CD8-positive, alpha-beta memory T cell (primary cell): ENCODE data around the gene SGSH. TPM values are rescaled to one million over a fixed set of nuclear protein-coding genes. Genes with fewer than 3 reads are reported as not detected.

Experiments
- CTCF ChIA-PET: fragments of 350-600 bp; sonication (Branson Sonifier 250); formaldehyde crosslinking; loops from one replicate; lab custom pipeline; 2021; ENCODE audit warnings: antibody characterized with exemption; lab: Charles Lee
- POLR2A ChIA-PET: fragments of 350-600 bp; sonication (Branson Sonifier 250); formaldehyde crosslinking; loops from one replicate; lab custom pipeline; 2021; ENCODE audit warnings: antibody characterized with exemption; lab: Charles Lee
- DNase-seq, 5 donors: peaks; one replicate each; pipeline versions ENCODE4 v3.0.0 to v3.0.0-alpha.2; 2020 to 2022; ENCODE audit warnings: mixed read lengths in 1 of 5
- H3K27ac ChIP-seq: one replicate; pipeline ENCODE4 v1.7.0; 2013; ENCODE audit warnings: low read depth, mild to moderate bottlenecking, low read length, moderate library complexity
- H3K27me3 ChIP-seq: 2 replicates; pipeline ENCODE4 v1.7.0; 2013; ENCODE audit warnings: low read length, mild to moderate bottlenecking; ENCODE audit not compliant: insufficient read depth, poor library complexity, severe bottlenecking
- H3K36me3 ChIP-seq: 2 replicates; pipeline ENCODE4 v1.7.0; 2013; ENCODE audit warnings: mild to moderate bottlenecking, low read length, moderate library complexity; ENCODE audit not compliant: insufficient read depth
- H3K4me1 ChIP-seq: 2 replicates; pipeline ENCODE4 v1.7.0; 2013; ENCODE audit warnings: mild to moderate bottlenecking, low read length, moderate library complexity; ENCODE audit not compliant: insufficient read depth
- H3K4me3 ChIP-seq: 2 replicates; pipeline ENCODE4 v1.7.0; 2013; ENCODE audit warnings: mild to moderate bottlenecking, low read length
- H3K9me3 ChIP-seq: 2 replicates; pipeline ENCODE4 v1.7.0; 2013; ENCODE audit warnings: mild to moderate bottlenecking, low read length
- H3K27ac Mint-ChIP-seq, 8 donors: one replicate each; pipeline ENCODE4 v1.8.0; 2020 to 2021; ENCODE audit warnings: mixed read lengths in 8 of 8, mild to moderate bottlenecking in 6 of 8, inconsistent platforms in 3 of 8, moderate library complexity in 3 of 8
- H3K27me3 Mint-ChIP-seq, 2 donors: one replicate each; pipeline ENCODE4 v1.8.0; 2020 to 2021; ENCODE audit warnings: mixed read lengths in 2 of 2, mild to moderate bottlenecking in 1 of 2, moderate library complexity in 1 of 2
- H3K36me3 Mint-ChIP-seq, 3 donors: one replicate each; pipeline ENCODE4 v1.8.0; 2020 to 2021; ENCODE audit warnings: mixed read lengths in 3 of 3, inconsistent platforms in 1 of 3, mild to moderate bottlenecking in 1 of 3
- H3K4me1 Mint-ChIP-seq, 3 donors: one replicate each; pipeline ENCODE4 v1.8.0; 2020 to 2021; ENCODE audit warnings: mixed read lengths in 3 of 3, inconsistent platforms in 1 of 3, mild to moderate bottlenecking in 1 of 3
- H3K4me3 Mint-ChIP-seq, 7 donors: one replicate each; pipeline ENCODE4 v1.8.0; 2020 to 2021; ENCODE audit warnings: mixed read lengths in 7 of 7, mild to moderate bottlenecking in 6 of 7, moderate library complexity in 4 of 7, inconsistent platforms in 2 of 7
- H3K9me3 Mint-ChIP-seq, 5 donors: one replicate each; pipeline ENCODE4 v1.8.0; 2020 to 2022; ENCODE audit warnings: mixed read lengths in 5 of 5, mild to moderate bottlenecking in 3 of 5, moderate library complexity in 2 of 5, inconsistent platforms in 1 of 5
- polyA plus RNA-seq: library from polyadenylated mRNA; unstranded; fragments of 300-500 nt; fragmentation: Illumina TruSeq; gene quantifications from one replicate; pipeline ENCODE4 v1.2.3, GENCODE V29; 2021
- total RNA-seq, 2 experiments: library from RNA; stranded (reverse); gene quantifications; one replicate each; pipeline ENCODE4 v1.2.3, GENCODE V29; 2021

Gene SGSH
- total and polyA plus RNA-seq, 3 experiments from 2014 or later = 23.2 to 46.7 (median 27.2) TPM

GRCh38 chr17:80232438-80232837 lies 12.3 kb upstream of the SGSH start:
- Histone ChIP-seq H3K4me1 (no peaks in the 10 kb centered on the region), H3K9me3 (no peaks in the 10 kb centered on the region), H3K36me3 (no peaks in the 10 kb centered on the region), H3K27me3 (no peaks in the 10 kb centered on the region), H3K4me3 (no peak overlapping the region), H3K27ac (no peak overlapping the region)
- H3K9me3 Mint-ChIP-seq = peaks cover 4 to 25% (median 21%) of the 10 kb centered on the region in 5 donors
- H3K4me1 Mint-ChIP-seq = no peaks in the 10 kb centered on the region
- peak overlapping the region in 1 of 8 donors; percentile 67 for H3K27ac Mint-ChIP-seq
- CTCF ChIA-PET = interaction anchor here (1.2 kb wide), 1 partner anchor 36 kb away, joined by 3 read pairs; no protein-coding TSS in a partner anchor
- H3K36me3 Mint-ChIP-seq = peaks cover 22 to 76% (median 41%) of the 10 kb centered on the region in 3 donors
- POLR2A ChIA-PET = interaction anchor here (0.6 kb wide), 1 partner anchor 28 kb away, joined by 3 read pairs; the partner anchor contains the start of gene RNF213
- H3K4me3 Mint-ChIP-seq = no peak overlapping the region
- no peaks in the 10 kb centered on the region for H3K27me3 Mint-ChIP-seq
- no peak for DNase-seq

DNA sequence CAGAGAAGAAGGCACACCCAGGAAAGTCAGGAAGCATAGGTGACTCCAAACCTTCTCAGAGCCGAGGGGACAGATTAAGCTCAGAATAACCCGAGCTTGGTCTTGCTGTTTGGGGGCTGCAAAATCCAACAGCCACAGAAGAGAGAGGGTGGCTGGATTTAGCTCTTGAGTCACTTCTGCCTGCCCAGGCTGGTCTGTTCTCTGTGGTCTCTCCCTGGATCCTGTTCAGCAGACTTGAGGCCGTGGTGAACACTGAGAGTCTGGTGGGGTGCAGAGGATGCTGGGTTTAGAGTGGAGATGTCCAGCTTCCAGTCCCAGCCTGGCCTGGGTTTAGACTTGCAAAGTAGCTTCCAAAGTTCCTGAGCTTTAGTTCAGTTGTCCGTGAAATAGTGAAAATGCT lies 8.9 kb upstream of the SGSH start:
- Mint-ChIP-seq H3K4me3 (no peak overlapping the region), H3K4me1 (peaks cover 2 to 6% (median 5%) of the 10 kb centered on the region in 3 donors), H3K27ac (peak overlapping the region in 2 of 8 donors; percentile 20 to 91), H3K9me3 (peaks cover 2 to 20% (median 15%) of the 10 kb centered on the region in 5 donors), H3K27me3 (peaks cover 0 to 1% of the 10 kb centered on the region in 2 donors), H3K36me3 (peaks cover 21 to 73% (median 34%) of the 10 kb centered on the region in 3 donors)
- no peaks in the 10 kb centered on the region for H3K36me3 ChIP-seq
- ChIA-PET CTCF (interaction anchor here (1.2 to 1.4 kb wide), 2 partner anchors 24 to 33 kb away, joined by 3 to 4 read pairs; no protein-coding TSS in a partner anchor), POLR2A (no interaction called here)
- DNase-seq = no peak
- no peaks in the 10 kb centered on the region for H3K27me3 ChIP-seq
- no peak overlapping the region for H3K4me3 ChIP-seq
- H3K9me3 ChIP-seq = no peaks in the 10 kb centered on the region
- no peak overlapping the region for H3K27ac ChIP-seq
- H3K4me1 ChIP-seq = no peaks in the 10 kb centered on the region

GRCh38 chr17:80228477-80228876 lies 8.3 kb upstream of the SGSH start:
- H3K4me1 ChIP-seq = no peaks in the 10 kb centered on the region
- H3K4me1 Mint-ChIP-seq = peaks cover 3 to 9% (median 8%) of the 10 kb centered on the region in 3 donors
- H3K27me3 Mint-ChIP-seq = peaks cover 0 to 1% of the 10 kb centered on the region in 2 donors
- H3K27me3 ChIP-seq = no peaks in the 10 kb centered on the region
- no peak overlapping the region for H3K4me3 ChIP-seq
- H3K9me3 Mint-ChIP-seq = peaks cover 2 to 17% (median 13%) of the 10 kb centered on the region in 5 donors
- H3K9me3 ChIP-seq = no peaks in the 10 kb centered on the region
- no peak overlapping the region for H3K27ac ChIP-seq
- H3K4me3 Mint-ChIP-seq = no peak overlapping the region
- H3K36me3 ChIP-seq = no peaks in the 10 kb centered on the region
- peaks cover 22 to 72% (median 32%) of the 10 kb centered on the region in 3 donors for H3K36me3 Mint-ChIP-seq
- ChIA-PET POLR2A (no interaction called here), CTCF (interaction anchor here (1.2 to 1.4 kb wide), 2 partner anchors 25 to 32 kb away, joined by 3 to 4 read pairs; no protein-coding TSS in a partner anchor)
- H3K27ac Mint-ChIP-seq = peak overlapping the region in 3 of 8 donors; percentile 20 to 91 (median 26)
- DNase-seq = no peak

DNA sequence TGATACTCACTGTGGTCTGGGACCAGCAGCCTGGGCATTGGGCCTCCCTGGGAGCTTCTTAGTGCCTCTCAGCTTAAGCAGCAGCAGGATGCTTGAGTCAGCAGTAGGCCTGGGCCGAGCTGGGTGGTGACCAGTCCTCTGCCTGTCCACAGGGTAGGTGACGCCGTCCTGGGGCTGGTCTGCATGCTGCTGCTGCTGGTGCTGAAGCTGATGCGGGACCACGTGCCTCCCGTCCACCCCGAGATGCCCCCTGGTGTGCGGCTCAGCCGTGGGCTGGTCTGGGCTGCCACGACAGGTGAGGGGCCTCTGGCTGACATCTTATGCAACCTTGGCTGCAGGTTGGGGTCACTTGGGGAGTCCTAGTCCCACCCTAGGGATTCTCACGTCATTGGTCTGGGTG lies 7.5 kb upstream of the SGSH start:
- POLR2A ChIA-PET = no interaction called here
- H3K27me3 ChIP-seq = no peaks in the 10 kb centered on the region
- no peaks in the 10 kb centered on the region for H3K36me3 ChIP-seq
- H3K36me3 Mint-ChIP-seq = peaks cover 19 to 74% (median 25%) of the 10 kb centered on the region in 3 donors
- no peaks in the 10 kb centered on the region for H3K4me1 ChIP-seq
- no peak for DNase-seq
- CTCF ChIA-PET = interaction anchor here (0.9 kb wide), 1 partner anchor 22 kb away, joined by 3 read pairs; no protein-coding TSS in a partner anchor
- H3K27ac Mint-ChIP-seq = no peak overlapping the region
- H3K27ac ChIP-seq = no peak overlapping the region
- no peak overlapping the region for H3K4me3 Mint-ChIP-seq
- H3K9me3 Mint-ChIP-seq = peaks cover 0 to 11% (median 8%) of the 10 kb centered on the region in 5 donors
- H3K4me3 ChIP-seq = no peak overlapping the region
- H3K27me3 Mint-ChIP-seq = peaks cover 0 to 1% of the 10 kb centered on the region in 2 donors
- H3K9me3 ChIP-seq = no peaks in the 10 kb centered on the region
- H3K4me1 Mint-ChIP-seq = peaks cover 8 to 17% (median 8%) of the 10 kb centered on the region in 3 donors

DNA sequence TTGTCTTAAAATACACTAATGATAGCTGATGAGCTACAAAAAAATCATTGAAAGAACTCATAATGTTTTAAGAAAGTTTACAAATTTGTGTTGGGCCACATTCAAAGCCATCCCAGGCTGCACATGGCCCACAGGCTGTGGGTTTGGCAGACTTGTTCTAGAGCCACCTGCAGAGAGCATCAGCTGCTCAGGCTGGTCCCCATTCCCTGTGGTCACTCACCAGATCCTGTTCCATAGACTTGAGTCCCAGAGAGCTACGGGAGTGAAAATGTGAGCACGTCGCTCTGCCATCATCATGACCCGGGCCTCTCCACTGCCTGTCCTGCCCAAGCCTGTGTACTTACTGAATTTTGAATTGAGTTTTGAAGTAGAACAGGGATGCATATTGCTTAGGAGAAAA lies 7.0 kb upstream of the SGSH start:
- Mint-ChIP-seq H3K36me3 (peaks cover 16 to 73% (median 20%) of the 10 kb centered on the region in 3 donors), H3K4me1 (peaks cover 8 to 21% (median 10%) of the 10 kb centered on the region in 3 donors), H3K9me3 (peaks cover 0 to 6% (median 4%) of the 10 kb centered on the region in 5 donors), H3K4me3 (no peak overlapping the region), H3K27me3 (peaks cover 0 to 1% of the 10 kb centered on the region in 2 donors), H3K27ac (peak overlapping the region in 2 of 8 donors; percentile 10 to 27)
- no peaks in the 10 kb centered on the region for H3K4me1 ChIP-seq
- no peak overlapping the region for H3K27ac ChIP-seq
- H3K27me3 ChIP-seq = no peaks in the 10 kb centered on the region
- H3K36me3 ChIP-seq = no peaks in the 10 kb centered on the region
- H3K9me3 ChIP-seq = no peaks in the 10 kb centered on the region
- H3K4me3 ChIP-seq = no peak overlapping the region
- ChIA-PET POLR2A (no interaction called here), CTCF (interaction anchor here (0.9 kb wide), 1 partner anchor 22 kb away, joined by 3 read pairs; no protein-coding TSS in a partner anchor)
- no peak for DNase-seq

DNA sequence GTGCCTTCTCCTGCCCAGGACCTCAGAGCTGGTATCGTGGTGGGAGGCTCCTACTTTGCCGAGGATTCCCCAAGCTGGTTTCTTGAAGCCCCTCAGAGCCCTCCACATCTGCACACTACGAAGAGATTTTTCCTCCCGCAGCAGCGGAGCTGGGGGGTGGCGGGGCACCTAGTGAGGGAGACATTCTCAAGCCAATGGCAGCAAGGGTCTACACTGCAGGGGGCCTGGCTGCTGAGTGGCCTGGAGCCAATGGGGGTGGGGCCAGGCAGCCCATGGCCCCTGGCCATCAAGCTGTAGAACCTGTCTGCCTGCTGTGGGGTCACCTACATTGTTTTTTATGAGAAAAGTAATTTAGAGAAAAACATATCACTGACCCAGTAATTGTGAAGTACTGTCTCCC lies 5.1 kb upstream of the SGSH start:
- CTCF ChIA-PET = no interaction called here

DNA sequence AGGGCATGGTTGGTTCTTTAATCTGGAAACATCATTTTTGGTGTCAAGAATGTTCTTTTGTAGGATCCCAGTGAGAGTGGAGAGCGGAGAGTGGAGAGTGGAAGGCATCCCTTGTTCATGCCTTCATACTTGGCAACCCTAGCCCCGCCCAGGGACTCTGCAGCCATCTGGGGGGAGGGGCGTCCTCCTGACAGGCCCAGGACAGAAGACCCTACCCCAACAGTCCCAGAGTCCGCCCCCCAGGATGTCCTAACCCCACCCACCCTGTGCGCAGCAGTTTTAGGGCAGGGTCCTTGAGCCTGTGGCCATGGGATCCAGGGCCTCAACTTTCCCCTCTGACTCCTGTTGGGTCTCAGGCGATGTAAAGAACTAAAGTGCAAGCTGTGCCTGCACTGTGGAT lies 4.5 kb upstream of the SGSH start:
- H3K27me3 Mint-ChIP-seq = peaks cover 0 to 1% of the 10 kb centered on the region in 2 donors
- Histone ChIP-seq H3K36me3 (no peaks in the 10 kb centered on the region), H3K4me1 (peaks cover 7% of the 10 kb centered on the region), H3K27ac (no peak overlapping the region), H3K27me3 (no peaks in the 10 kb centered on the region), H3K4me3 (no peak overlapping the region), H3K9me3 (no peaks in the 10 kb centered on the region)
- peaks cover 0 to 66% (median 9%) of the 10 kb centered on the region in 3 donors for H3K36me3 Mint-ChIP-seq
- DNase-seq = no peak
- H3K27ac Mint-ChIP-seq = peak overlapping the region in 3 of 8 donors; percentile 10 to 45 (median 19)
- peaks cover 12 to 30% (median 15%) of the 10 kb centered on the region in 3 donors for H3K4me1 Mint-ChIP-seq
- POLR2A ChIA-PET = interaction anchor here (0.5 kb wide), 1 partner anchor 1607 kb away, joined by 4 read pairs; no protein-coding TSS in a partner anchor
- CTCF ChIA-PET = no interaction called here
- peak overlapping the region in 1 of 7 donors; percentile 52 for H3K4me3 Mint-ChIP-seq
- H3K9me3 Mint-ChIP-seq = no peaks in the 10 kb centered on the region

More for the DNA sequence above, 5.1 kb upstream of the SGSH start:
- H3K4me3 ChIP-seq = no peak overlapping the region
- POLR2A ChIA-PET = interaction anchor here (0.5 kb wide), 1 partner anchor 1606 kb away, joined by 4 read pairs; no protein-coding TSS in a partner anchor
- no peaks in the 10 kb centered on the region for H3K9me3 ChIP-seq
- no peak for DNase-seq
- Mint-ChIP-seq H3K9me3 (no peaks in the 10 kb centered on the region), H3K27me3 (peaks cover 0 to 1% of the 10 kb centered on the region in 2 donors), H3K4me3 (no peak overlapping the region), H3K27ac (peak overlapping the region in 1 of 8 donors; percentile 41), H3K4me1 (peaks cover 12 to 30% (median 14%) of the 10 kb centered on the region in 3 donors), H3K36me3 (peaks cover 3 to 67% (median 10%) of the 10 kb centered on the region in 3 donors)
- no peaks in the 10 kb centered on the region for H3K27me3 ChIP-seq
- peaks cover 7% of the 10 kb centered on the region for H3K4me1 ChIP-seq
- H3K27ac ChIP-seq = no peak overlapping the region
- no peaks in the 10 kb centered on the region for H3K36me3 ChIP-seq
